ENCODE measurements around the gene OR11L1. TPM values are rescaled to one million over a fixed set of nuclear protein-coding genes. Genes with fewer than 3 reads are reported as not detected.

The OR11L1 gene
- total RNA-seq, 6 experiments from 2014 or later: not detected

- TF ChIP-seq CTCF (IDR thresholded peaks at IDR 0.05) (no peak), POLR2A (IDR thresholded peaks at IDR 0.05) (no peak)
- H3K27me3 ChIP-seq: no peaks in the 10 kb centered on the region
- H3K27ac ChIP-seq: no peak overlapping the region
- no peak overlapping the region for H3K4me3 ChIP-seq
- ATAC-seq: no peak
- no peak for DNase-seq
- intact Hi-C loops (cut with DNase I): no loop called here
- no peaks in the 10 kb centered on the region for H3K36me3 ChIP-seq
- 74% methylated on average over 3 of the region's 4 CpGs for WGBS (ENCODE audit: insufficient coverage, low coverage, low lambda C conversion rate, missing lambda C conversion rate)
- no peaks in the 10 kb centered on the region for H3K9me3 ChIP-seq
- no peaks in the 10 kb centered on the region for H3K4me1 ChIP-seq
Measured at GRCh38 chr1:247862756-247863155, 21.1 kb upstream of the OR11L1 start.

GRCh38 chr1:247857985-247858619, 16.4 kb upstream of the OR11L1 start:
- WGBS (ENCODE audit: insufficient coverage, low coverage, low lambda C conversion rate, missing lambda C conversion rate): 25% methylated on average over 15 of the region's 15 CpGs
- intact Hi-C loops (cut with DNase I): no loop called here
- Histone ChIP-seq H3K4me1 (no peaks in the 10 kb centered on the region), H3K27me3 (no peaks in the 10 kb centered on the region), H3K27ac (no peak overlapping the region), H3K4me3 (peak overlapping the region in 1 of 3 donors; percentile 42), H3K36me3 (no peaks in the 10 kb centered on the region), H3K9me3 (no peaks in the 10 kb centered on the region)
- ATAC-seq: no peak
- DNase-seq: no peak
- TF ChIP-seq CTCF (IDR thresholded peaks at IDR 0.05) (no peak), POLR2A (IDR thresholded peaks at IDR 0.05) (no peak)

GRCh38 chr1:247857069-247857984, 15.6 kb upstream of the OR11L1 start, which contains the start of gene TRIM58:
Gene TRIM58, plus strand, starts transcription at chr1:247857187. Its CDS starts 60 bp downstream, at chr1:247857247.
- Histone ChIP-seq H3K9me3 (no peaks in the 10 kb centered on the region), H3K4me3 (peak within 1 kb of the TSS in 2 of 3 donors; percentile 22 to 42), H3K27ac (no peak within 1 kb of the TSS), H3K36me3 (no peaks in the 10 kb centered on the region), H3K27me3 (no peaks in the 10 kb centered on the region), H3K4me1 (no peaks in the 10 kb centered on the region)
- TF ChIP-seq POLR2A (IDR thresholded peaks at IDR 0.05): no peak
- peak in 1 of 4 donors; percentile 41 for TF ChIP-seq CTCF (IDR thresholded peaks at IDR 0.05)
- ATAC-seq: peak; percentile 21 to 50 (median 34)
- WGBS (ENCODE audit: insufficient coverage, low coverage, low lambda C conversion rate, missing lambda C conversion rate): 4% methylated on average over 30 of the region's 109 CpGs
- DNase-seq: peak in 1 of 3 donors; percentile 37
- intact Hi-C loops (cut with DNase I): no loop called here

- Histone ChIP-seq H3K36me3 (no peaks in the 10 kb centered on the region), H3K27ac (no peak overlapping the region), H3K27me3 (no peaks in the 10 kb centered on the region), H3K9me3 (no peaks in the 10 kb centered on the region), H3K4me3 (no peak overlapping the region), H3K4me1 (no peaks in the 10 kb centered on the region)
- intact Hi-C loops (cut with DNase I): no loop called here
- WGBS (ENCODE audit: insufficient coverage, low coverage, low lambda C conversion rate, missing lambda C conversion rate): 61% methylated on average over 4 of the region's 4 CpGs
- DNase-seq (no peak), ATAC-seq (no peak)
- TF ChIP-seq CTCF (IDR thresholded peaks at IDR 0.05) (no peak), POLR2A (IDR thresholded peaks at IDR 0.05) (no peak)
Measured at GRCh38 chr1:247855911-247856310, 14.2 kb upstream of the OR11L1 start.
